GM12878 (cell line): ENCODE data around the gene DRC1. TPM values are rescaled to one million over a fixed set of nuclear protein-coding genes. Genes with fewer than 3 reads are reported as not detected.

Experiments used
- ATAC-seq: fragments of 200-7000 bp; cut with Tn5 transposase; 3 replicates; pipeline ENCODE4 v1.9.1; 2020; ENCODE audit warnings: mild to moderate bottlenecking, moderate library complexity
- BruUV-seq: library from RNA; stranded (reverse); fragments of 400-500 nt; replicated peaks from 2 replicates; lab custom pipeline; 2021; lab: Mats Ljungman, UMichigan
- CTCF ChIA-PET: fragments of 300-600 bp; sonication (Branson Sonifier 250); formaldehyde crosslinking; extraction: SDS; loops from one replicate; lab custom pipeline; 2021; ENCODE audit warnings: inconsistent platforms; lab: Yijun Ruan, JAX
- POLR2A ChIA-PET: fragments of 350-600 bp; formaldehyde crosslinking; extraction: SDS; loops from one replicate; lab custom pipeline; 2021; ENCODE audit warnings: inconsistent platforms; lab: Charles Lee
- RAD21 ChIA-PET: fragments of 300-600 bp; sonication (Branson Sonifier 250); formaldehyde crosslinking; loops from one replicate; lab custom pipeline; 2023; ENCODE audit warnings: antibody characterized with exemption; ENCODE audit not compliant: unreplicated experiment; lab: Charles Lee
- SMC1A ChIA-PET: fragments of 300-600 bp; sonication (Branson Sonifier 250); formaldehyde crosslinking; loops from one replicate; lab custom pipeline; 2023; ENCODE audit not compliant: unreplicated experiment, uncharacterized antibody; lab: Charles Lee
- DNase-seq: peaks from one replicate; pipeline ENCODE4 v3.0.0-alpha.2; 2011; ENCODE audit warnings: low read depth, low spot score
- FAIRE-seq: peaks from 3 replicates; lab custom pipeline; 2011; peaks lifted over from hg19 to GRCh38; lab: Jason Lieb, UNC
- H2AFZ ChIP-seq: 2 replicates; pipeline ENCODE4 v1.6.0; 2011; ENCODE audit warnings: low read depth, low read length, control low read depth; ENCODE audit not compliant: control insufficient read depth
- H3K27ac ChIP-seq: 2 replicates; pipeline ENCODE4 v1.5.1; 2011; ENCODE audit warnings: control low read depth; ENCODE audit not compliant: control insufficient read depth, insufficient read depth
- H3K27me3 ChIP-seq, 2 experiments: replicated peaks in 1 of 2; 2 replicates each; pipeline versions ENCODE4 v1.6.0 to v1.6.1; 2011; ENCODE audit warnings: low read length in 1 of 2; ENCODE audit not compliant: control insufficient read depth in 2 of 2, insufficient read depth in 2 of 2
- H3K36me3 ChIP-seq, 2 experiments: 2 replicates each; pipeline ENCODE4 v1.5.1; 2011; ENCODE audit warnings: low read length in 1 of 2; ENCODE audit not compliant: control insufficient read depth in 2 of 2, insufficient read depth in 2 of 2
- H3K4me1 ChIP-seq: 2 replicates; pipeline ENCODE4 v1.6.1; 2011; ENCODE audit warnings: mild to moderate bottlenecking, low read length, moderate library complexity, mixed read lengths; ENCODE audit not compliant: control insufficient read depth, insufficient read depth
- H3K4me2 ChIP-seq: 2 replicates; pipeline ENCODE4 v1.6.0; 2011; ENCODE audit warnings: control low read depth; ENCODE audit not compliant: control insufficient read depth, insufficient read depth
- H3K4me3 ChIP-seq: fragments of 200-600 bp; sonication (generic); 2 replicates; pipeline ENCODE4 v1.5.1; 2016
- H3K79me2 ChIP-seq: 2 replicates; pipeline ENCODE4 v1.6.0; 2011; ENCODE audit warnings: low read length; ENCODE audit not compliant: control insufficient read depth, insufficient read depth
- H3K9ac ChIP-seq: 2 replicates; pipeline ENCODE4 v1.8.0; 2011; ENCODE audit warnings: low read length, control low read depth, mixed read lengths; ENCODE audit not compliant: control insufficient read depth, insufficient read depth
- H3K9me3 ChIP-seq: replicated peaks from 3 replicates; pipeline ENCODE4 v1.5.1; 2011; ENCODE audit warnings: mild to moderate bottlenecking, low read length; ENCODE audit not compliant: control insufficient read depth, insufficient read depth
- H4K20me1 ChIP-seq: 2 replicates; pipeline ENCODE4 v1.6.0; 2011; ENCODE audit not compliant: control insufficient read depth, insufficient read depth
- ATF7 ChIP-seq: fragments of 450-650 bp; IDR thresholded peaks from 2 replicates; pipeline ENCODE4 v1.6.1; 2016; ENCODE audit warnings: low read depth, mild to moderate bottlenecking
- CBX5 ChIP-seq: sonication (generic); IDR thresholded peaks from 2 replicates; pipeline ENCODE4 v1.6.1; 2016; ENCODE audit warnings: low read depth, moderate library complexity, mild to moderate bottlenecking, inconsistent platforms
- CHD1 ChIP-seq: IDR thresholded peaks from 2 replicates; pipeline ENCODE4 v1.6.1; 2012; ENCODE audit warnings: low read depth, low read length, improper control_type of control experiment
- CHD2 ChIP-seq: IDR thresholded peaks from 2 replicates; pipeline ENCODE4 v1.6.1; 2011; ENCODE audit warnings: low read depth, low read length, improper control_type of control experiment, borderline replicate concordance
- EED ChIP-seq: sonication (generic); IDR thresholded peaks from 2 replicates; pipeline ENCODE4 v1.6.1; 2016; ENCODE audit warnings: antibody characterized with exemption, low read depth
- EZH2 ChIP-seq: IDR thresholded peaks from 2 replicates; pipeline ENCODE4 v1.6.1; 2012; ENCODE audit warnings: low read depth, mild to moderate bottlenecking, control low read depth, inconsistent platforms, low read length, borderline replicate concordance; ENCODE audit not compliant: control insufficient read depth
- HDAC2 ChIP-seq: fragments of 200-600 bp; sonication (generic); IDR thresholded peaks from 2 replicates; pipeline ENCODE4 v1.6.1; 2017
- HDAC6 ChIP-seq: fragments of 200-600 bp; sonication (generic); IDR thresholded peaks from one replicate; pipeline ENCODE4 v1.8.0; 2017; ENCODE audit warnings: antibody characterized with exemption; ENCODE audit not compliant: unreplicated experiment
- HDGF ChIP-seq: fragments of 450-650 bp; IDR thresholded peaks from 2 replicates; pipeline ENCODE4 v1.6.1; 2016; ENCODE audit warnings: antibody characterized with exemption
- IRF4 ChIP-seq: IDR thresholded peaks from 2 replicates; pipeline ENCODE4 v1.6.1; 2011; ENCODE audit warnings: low read depth, low read length
- NBN ChIP-seq: fragments of 450-650 bp; IDR thresholded peaks from 2 replicates; pipeline ENCODE4 v1.6.1; 2016
- NR2C1 ChIP-seq: fragments of 450-650 bp; IDR thresholded peaks from 2 replicates; pipeline ENCODE4 v1.6.1; 2017; ENCODE audit warnings: antibody characterized with exemption, mild to moderate bottlenecking, moderate library complexity
- SIX5 ChIP-seq: IDR thresholded peaks from 2 replicates; pipeline ENCODE4 v1.6.1; 2011; ENCODE audit warnings: mild to moderate bottlenecking, low read depth, low read length, moderate library complexity; ENCODE audit not compliant: severe bottlenecking
- SP1 ChIP-seq: IDR thresholded peaks from one replicate; pipeline ENCODE4 v1.6.1; 2011; ENCODE audit warnings: low read depth, low read length
- TBL1XR1 ChIP-seq: IDR thresholded peaks from 2 replicates; pipeline ENCODE4 v1.6.1; 2012; ENCODE audit warnings: low read depth, low read length, improper control_type of control experiment
- ZNF217 ChIP-seq: fragments of 450-650 bp; IDR thresholded peaks from 2 replicates; pipeline ENCODE4 v1.6.1; 2017; ENCODE audit warnings: antibody characterized with exemption, mild to moderate bottlenecking
- WGBS: methylation state at CpG from one replicate; pipeline ENCODE4 v1.1.6; 2016; ENCODE audit warnings: low lambda C conversion rate; ENCODE audit not compliant: insufficient replicate concordance, insufficient coverage; ENCODE audit errors: missing lambda C conversion rate; 5-methylcytosine and 5-hydroxymethylcytosine counted together
- in situ Hi-C: fragments of 300-500 bp; cut with MboI; formaldehyde crosslinking; loops from 9 replicates; pipeline ENCODE4 v1.14.3; 2018; ENCODE audit warnings: mixed read lengths
- intact Hi-C: fragments of 100-400 bp; cut with micrococcal nuclease; formaldehyde crosslinking; loops from one replicate; pipeline ENCODE4 v1.14.2; 2022; ENCODE audit not compliant: unreplicated experiment
- polyA plus RNA-seq, 11 experiments: library from polyadenylated mRNA; depleted of rRNA in 4 of 11; unstranded in 6 of 11; stranded (reverse) in 5 of 11; fragments of >200 nt; fragmentation: Nextera tagmentation in 4 of 11; fragmentation: Illumina TruSeq in 1 of 11; extraction: Ambion mirVana in 4 of 11; extraction: Trizol in 1 of 11; gene quantifications; 1 replicate in 1 of 11; 2 replicates in 10 of 11; pipeline versions ENCODE4 v1.2.1 to v1.2.3, GENCODE V29; 2011 to 2016; ENCODE audit warnings: inconsistent platforms in 2 of 11, missing spikeins in 2 of 11, low read depth in 1 of 11
- total RNA-seq, 4 experiments: library from RNA; depleted of rRNA in 3 of 4; stranded (reverse); fragments of >200 nt in 3 of 4; fragmentation: Illumina TruSeq in 1 of 4; extraction: Trizol in 1 of 4; gene quantifications; 2 replicates each; pipeline versions ENCODE4 v1.2.1 to v1.2.3, GENCODE V29; 2013 to 2021
- TF ChIP-seq, protein P1 (sequence below): IDR thresholded peaks from 2 replicates; pipeline ENCODE4 v1.6.1; 2011; ENCODE audit warnings: low read depth, mild to moderate bottlenecking, low read length, moderate library complexity, borderline replicate concordance; ENCODE audit errors: extremely low read depth
- TF ChIP-seq, protein P2 (sequence below): IDR thresholded peaks from 2 replicates; pipeline ENCODE4 v1.6.1; 2012; ENCODE audit warnings: low read depth, low read length, improper control_type of control experiment
- TF ChIP-seq, protein P3 (sequence below): fragments of 450-650 bp; IDR thresholded peaks from 2 replicates; pipeline ENCODE4 v1.6.1; 2017; ENCODE audit warnings: borderline replicate concordance

Gene DRC1
- total and polyA plus RNA-seq, 10 of the 15 experiments (the other 5 are each of a cell fraction or from before 2014, with no cell fraction given), result 0.03 TPM; not detected in 9

DNA sequence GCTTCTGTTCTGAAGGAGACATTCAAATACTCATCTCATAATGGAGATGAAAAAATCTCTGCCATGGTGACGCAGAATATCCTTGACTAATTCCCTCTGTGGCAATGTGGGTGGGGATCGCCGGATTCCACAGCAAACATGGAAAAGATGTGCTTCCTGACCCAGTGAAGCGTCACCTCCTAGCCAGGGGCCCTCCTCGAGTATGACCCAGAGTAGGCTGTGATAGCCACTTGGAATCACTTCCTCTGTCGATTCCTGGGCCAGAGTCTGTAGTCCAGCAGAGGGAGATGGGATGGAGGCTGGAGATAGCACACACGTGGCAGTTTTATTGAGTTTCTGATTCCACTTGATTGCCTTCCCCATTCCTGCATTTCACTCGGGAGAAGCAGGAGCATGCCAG is 36.8 kb downstream of the DRC1 start:
- no peak overlapping the region for H3K4me2 ChIP-seq
- ChIA-PET CTCF (no interaction called here), POLR2A (interaction anchor here (0.5 kb wide), 1 partner anchor 57 kb away, joined by 3 read pairs; no protein-coding TSS in a partner anchor), RAD21 (no interaction called here), SMC1A (no interaction called here)
- no peak overlapping the region for H3K4me3 ChIP-seq
- TF ChIP-seq NR2C1 (no peak), SP1 (no peak), EZH2 (no peak), CHD1 (no peak), HDAC6 (no peak)
- TF ChIP-seq, protein P1, sequence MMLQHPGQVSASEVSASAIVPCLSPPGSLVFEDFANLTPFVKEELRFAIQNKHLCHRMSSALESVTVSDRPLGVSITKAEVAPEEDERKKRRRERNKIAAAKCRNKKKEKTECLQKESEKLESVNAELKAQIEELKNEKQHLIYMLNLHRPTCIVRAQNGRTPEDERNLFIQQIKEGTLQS, result no peak
- DNase-seq (no peak), FAIRE-seq (no peak), ATAC-seq (no peak)
- no TSS peak for BruUV-seq
- no peaks in the 10 kb centered on the region for H3K36me3 ChIP-seq
- no peaks in the 10 kb centered on the region for H4K20me1 ChIP-seq
- no peaks in the 10 kb centered on the region for H3K9me3 ChIP-seq
- in situ Hi-C loops (no loop called here), intact Hi-C loops (no loop called here)
- H2AFZ ChIP-seq, result no peak overlapping the region
- no peaks in the 10 kb centered on the region for H3K27me3 ChIP-seq
- no peak overlapping the region for H3K27ac ChIP-seq
- H3K79me2 ChIP-seq, result no peaks in the 10 kb centered on the region
- no peak overlapping the region for H3K9ac ChIP-seq
- H3K4me1 ChIP-seq, result no peaks in the 10 kb centered on the region
- 33% methylated on average over 8 of the region's 8 CpGs for WGBS

DNA sequence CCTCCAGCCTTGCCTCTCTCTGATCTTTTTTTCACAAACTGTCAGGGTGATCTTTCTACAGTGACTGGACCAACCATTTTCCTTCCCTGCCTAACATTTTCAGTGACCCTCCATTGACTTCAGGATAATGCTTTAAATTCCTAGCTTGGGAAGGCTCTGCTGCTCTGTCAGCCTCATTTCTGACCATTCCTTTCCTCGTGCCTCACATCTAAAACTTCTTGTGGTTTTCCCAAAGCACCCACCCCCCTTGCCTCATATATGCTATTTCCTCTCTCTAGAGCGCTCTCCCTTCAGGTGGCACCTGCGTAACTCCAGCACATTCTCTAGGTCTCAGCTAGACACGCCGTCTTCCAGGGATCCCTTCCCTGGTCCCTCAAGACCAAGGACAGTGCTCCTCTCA is 37.2 kb downstream of the DRC1 start:
- H3K79me2 ChIP-seq, result no peaks in the 10 kb centered on the region
- H3K9ac ChIP-seq, result no peak overlapping the region
- no peak for DNase-seq
- BruUV-seq, result no TSS peak
- SMC1A ChIA-PET, result interaction anchor here (0.6 kb wide), 1 partner anchor 645 kb away, joined by 3 read pairs; no protein-coding TSS in a partner anchor
- FAIRE-seq, result no peak
- no peak overlapping the region for H3K27ac ChIP-seq
- intact Hi-C loops, result no loop called here
- H4K20me1 ChIP-seq, result no peaks in the 10 kb centered on the region
- no peak overlapping the region for H2AFZ ChIP-seq
- no peaks in the 10 kb centered on the region for H3K9me3 ChIP-seq
- WGBS, result 58% methylated on average over 5 of the region's 5 CpGs
- POLR2A ChIA-PET, result interaction anchor here (0.5 kb wide), 1 partner anchor 58 kb away, joined by 3 read pairs; no protein-coding TSS in a partner anchor
- CTCF ChIA-PET, result no interaction called here
- H3K4me1 ChIP-seq, result no peaks in the 10 kb centered on the region
- in situ Hi-C loops, result no loop called here
- H3K36me3 ChIP-seq, result no peaks in the 10 kb centered on the region
- H3K4me3 ChIP-seq, result no peak overlapping the region
- no peaks in the 10 kb centered on the region for H3K27me3 ChIP-seq
- RAD21 ChIA-PET, result no interaction called here
- ATAC-seq, result no peak
- no peak overlapping the region for H3K4me2 ChIP-seq
- TF ChIP-seq CHD2 (no peak), HDAC2 (no peak), CBX5 (no peak), NBN (no peak), ZNF217 (no peak), HDGF (no peak), IRF4 (no peak), ATF7 (no peak), TBL1XR1 (no peak), SIX5 (no peak), EED (no peak)
- TF ChIP-seq, protein P2, sequence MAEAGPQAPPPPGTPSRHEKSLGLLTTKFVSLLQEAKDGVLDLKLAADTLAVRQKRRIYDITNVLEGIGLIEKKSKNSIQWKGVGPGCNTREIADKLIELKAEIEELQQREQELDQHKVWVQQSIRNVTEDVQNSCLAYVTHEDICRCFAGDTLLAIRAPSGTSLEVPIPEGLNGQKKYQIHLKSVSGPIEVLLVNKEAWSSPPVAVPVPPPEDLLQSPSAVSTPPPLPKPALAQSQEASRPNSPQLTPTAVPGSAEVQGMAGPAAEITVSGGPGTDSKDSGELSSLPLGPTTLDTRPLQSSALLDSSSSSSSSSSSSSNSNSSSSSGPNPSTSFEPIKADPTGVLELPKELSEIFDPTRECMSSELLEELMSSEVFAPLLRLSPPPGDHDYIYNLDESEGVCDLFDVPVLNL, result no peak
- TF ChIP-seq, protein P3, sequence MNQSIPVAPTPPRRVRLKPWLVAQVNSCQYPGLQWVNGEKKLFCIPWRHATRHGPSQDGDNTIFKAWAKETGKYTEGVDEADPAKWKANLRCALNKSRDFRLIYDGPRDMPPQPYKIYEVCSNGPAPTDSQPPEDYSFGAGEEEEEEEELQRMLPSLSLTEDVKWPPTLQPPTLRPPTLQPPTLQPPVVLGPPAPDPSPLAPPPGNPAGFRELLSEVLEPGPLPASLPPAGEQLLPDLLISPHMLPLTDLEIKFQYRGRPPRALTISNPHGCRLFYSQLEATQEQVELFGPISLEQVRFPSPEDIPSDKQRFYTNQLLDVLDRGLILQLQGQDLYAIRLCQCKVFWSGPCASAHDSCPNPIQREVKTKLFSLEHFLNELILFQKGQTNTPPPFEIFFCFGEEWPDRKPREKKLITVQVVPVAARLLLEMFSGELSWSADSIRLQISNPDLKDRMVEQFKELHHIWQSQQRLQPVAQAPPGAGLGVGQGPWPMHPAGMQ, result no peak
